GM21381 (cell line): ENCODE results near the gene FYB2.
A peak's percentile ranks its signal among the peaks of the same experiment; 100 is the strongest.
"Not testable (repeated sequence)": the region's sequence is repeated elsewhere in the genome, so short reads cannot be mapped to it uniquely, and the experiment has no call there.

Source experiments
- ATAC-seq: cut with Tn5 transposase; IDR thresholded peaks from one replicate; pipeline ENCODE4 v1.9.1; 2021; ENCODE audit warnings: mild to moderate bottlenecking, moderate library complexity; ENCODE audit not compliant: unreplicated experiment

FYB2 gene

GRCh38 chr1:56797065-56797685 lies 22.0 kb downstream of the FYB2 start:
- ATAC-seq = no peak

- no peak for ATAC-seq
Observed at GRCh38 chr1:56795870-56796269, 23.3 kb downstream of the FYB2 start.

- no peak for ATAC-seq
Observed at GRCh38 chr1:56790036-56790435, 29.2 kb downstream of the FYB2 start.

GRCh38 chr1:56788588-56788987 lies 30.6 kb downstream of the FYB2 start:
- ATAC-seq = no peak

- ATAC-seq = no peak
Observed at GRCh38 chr1:56788102-56788501, 31.1 kb downstream of the FYB2 start.

- ATAC-seq = no peak
Observed at GRCh38 chr1:56787330-56787729, 31.9 kb downstream of the FYB2 start.

GRCh38 chr1:56782773-56783172 lies 36.4 kb downstream of the FYB2 start:
- ATAC-seq = no peak

- no peak for ATAC-seq
Observed at GRCh38 chr1:56780826-56781225, 38.4 kb downstream of the FYB2 start.

- ATAC-seq = no peak
Observed at GRCh38 chr1:56780128-56780750, 39.0 kb downstream of the FYB2 start.

GRCh38 chr1:56777972-56778371 lies 41.2 kb downstream of the FYB2 start:
- no peak for ATAC-seq

GRCh38 chr1:56774732-56775131 lies 44.5 kb downstream of the FYB2 start:
- not testable (repeated sequence) for ATAC-seq

GRCh38 chr1:56774067-56774609 lies 45.1 kb downstream of the FYB2 start:
- peak; percentile 87 for ATAC-seq

- ATAC-seq = no peak
Observed at GRCh38 chr1:56773341-56774066, 45.7 kb downstream of the FYB2 start.

GRCh38 chr1:56771717-56772116 lies 47.5 kb downstream of the FYB2 start:
- ATAC-seq = no peak

GRCh38 chr1:56758794-56759193 lies 60.4 kb downstream of the FYB2 start:
- no peak for ATAC-seq

GRCh38 chr1:56758135-56758534 lies 61.1 kb downstream of the FYB2 start:
- ATAC-seq = no peak

GRCh38 chr1:56755911-56756310 lies 63.3 kb downstream of the FYB2 start:
- ATAC-seq = no peak

- no peak for ATAC-seq
Observed at GRCh38 chr1:56754708-56755479, 64.3 kb downstream of the FYB2 start.

GRCh38 chr1:56745231-56745630 lies 74.0 kb downstream of the FYB2 start:
- no peak for ATAC-seq

GRCh38 chr1:56728964-56729363 lies 90.2 kb downstream of the FYB2 start:
- no peak for ATAC-seq

GRCh38 chr1:56726706-56727105 lies 92.5 kb downstream of the FYB2 start:
- ATAC-seq = no peak
